ENCODE results near the gene PTPA. TPM values are rescaled to one million over a fixed set of nuclear protein-coding genes. Genes with fewer than 3 reads are reported as not detected.

PTPA gene
- total and polyA plus RNA-seq, 10 of the 15 experiments (the other 5 are each of a cell fraction or from before 2014, with no cell fraction given): 1.6 to 111 (median 55.1) TPM

GRCh38 chr9:129187042-129187441 is 75.8 kb downstream of the PTPA start:
- Histone ChIP-seq H3K4me1 (ENCODE audit: control insufficient read depth, insufficient read depth, low read length) (peaks cover 11% of the 10 kb centered on the region), H3K9me3 (replicated peaks; ENCODE audit: control insufficient read depth, insufficient read depth, low read length) (no peaks in the 10 kb centered on the region; the same call in 2 of the 3 replicates), H3K79me2 (ENCODE audit: control insufficient read depth, insufficient read depth, low read length) (no peaks in the 10 kb centered on the region), H4K20me1 (ENCODE audit: control insufficient read depth, insufficient read depth) (no peaks in the 10 kb centered on the region), H3K36me3 (ENCODE audit: control insufficient read depth in 2 of 2, insufficient read depth in 2 of 2, low read length in 1 of 2) (no peaks in the 10 kb centered on the region), H3K27me3 (replicated peaks in 1 of 2; ENCODE audit: control insufficient read depth in 2 of 2, insufficient read depth in 2 of 2, low read length in 1 of 2) (no peaks in the 10 kb centered on the region), H3K4me2 (ENCODE audit: control insufficient read depth, insufficient read depth) (no peak overlapping the region), H3K27ac (ENCODE audit: control insufficient read depth, insufficient read depth) (no peak overlapping the region), H2AFZ (ENCODE audit: control insufficient read depth, low read depth, low read length) (no peak overlapping the region), H3K4me3 (no peak overlapping the region), H3K9ac (ENCODE audit: control insufficient read depth, insufficient read depth, low read length) (no peak overlapping the region)
- no peak for ATAC-seq
- DNase-seq (ENCODE audit: low read depth, low spot score): no peak
- no TSS peak for BruUV-seq (replicated peaks)
- ChIA-PET CTCF (interaction anchor here (1.1 kb wide), 1 partner anchor 44 kb away, joined by 5 read pairs; no protein-coding TSS in a partner anchor), SMC1A (ENCODE audit: uncharacterized antibody, unreplicated experiment) (no interaction called here), RAD21 (ENCODE audit: unreplicated experiment) (interaction anchor here (0.5 to 0.7 kb wide), 2 partner anchors 12 to 47 kb away, joined by 3 read pairs; no protein-coding TSS in a partner anchor), POLR2A (interaction anchor here (0.8 kb wide), 1 partner anchor 9 kb away, joined by 3 read pairs; the partner anchor contains the start of gene IER5L)
- in situ Hi-C loops (cut with MboI) (no loop called here), intact Hi-C loops (cut with micrococcal nuclease; ENCODE audit: unreplicated experiment) (no loop called here)
- 0% methylated on average over 1 of the region's 1 CpG for WGBS (ENCODE audit: insufficient coverage, insufficient replicate concordance, low lambda C conversion rate, missing lambda C conversion rate)
- no peak for FAIRE-seq
- no peak for TF ChIP-seq SIN3A (IDR thresholded peaks at IDR 0.05; ENCODE audit: low read depth, low read length)
- TF ChIP-seq FOXM1 (IDR thresholded peaks at IDR 0.05; ENCODE audit: low read depth, low read length): no peak
- TF ChIP-seq SREBF1 (IDR thresholded peaks at IDR 0.05; ENCODE audit: low read length): no peak
- TF ChIP-seq TCF3 (IDR thresholded peaks at IDR 0.05; ENCODE audit: borderline replicate concordance, insufficient read depth, low read depth, low read length): no peak
- TF ChIP-seq USF2 (IDR thresholded peaks at IDR 0.05; ENCODE audit: borderline replicate concordance, low read depth, low read length): no peak
- no peak for TF ChIP-seq ZBED1 (IDR thresholded peaks at IDR 0.05; ENCODE audit: borderline replicate concordance)
- TF ChIP-seq ZNF207 (IDR thresholded peaks at IDR 0.05; ENCODE audit: borderline replicate concordance): no peak
- no peak for TF ChIP-seq CUX1 (IDR thresholded peaks at IDR 0.05; ENCODE audit: insufficient replicate concordance, low read depth, low read length)
- TF ChIP-seq, protein P1, sequence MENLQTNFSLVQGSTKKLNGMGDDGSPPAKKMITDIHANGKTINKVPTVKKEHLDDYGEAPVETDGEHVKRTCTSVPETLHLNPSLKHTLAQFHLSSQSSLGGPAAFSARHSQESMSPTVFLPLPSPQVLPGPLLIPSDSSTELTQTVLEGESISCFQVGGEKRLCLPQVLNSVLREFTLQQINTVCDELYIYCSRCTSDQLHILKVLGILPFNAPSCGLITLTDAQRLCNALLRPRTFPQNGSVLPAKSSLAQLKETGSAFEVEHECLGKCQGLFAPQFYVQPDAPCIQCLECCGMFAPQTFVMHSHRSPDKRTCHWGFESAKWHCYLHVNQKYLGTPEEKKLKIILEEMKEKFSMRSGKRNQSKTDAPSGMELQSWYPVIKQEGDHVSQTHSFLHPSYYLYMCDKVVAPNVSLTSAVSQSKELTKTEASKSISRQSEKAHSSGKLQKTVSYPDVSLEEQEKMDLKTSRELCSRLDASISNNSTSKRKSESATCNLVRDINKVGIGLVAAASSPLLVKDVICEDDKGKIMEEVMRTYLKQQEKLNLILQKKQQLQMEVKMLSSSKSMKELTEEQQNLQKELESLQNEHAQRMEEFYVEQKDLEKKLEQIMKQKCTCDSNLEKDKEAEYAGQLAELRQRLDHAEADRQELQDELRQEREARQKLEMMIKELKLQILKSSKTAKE (IDR thresholded peaks at IDR 0.05; ENCODE audit: low read depth, poor library complexity, severe bottlenecking): no peak
- no peak for TF ChIP-seq CTCF (IDR thresholded peaks at IDR 0.05 in 2 of 3, conservative IDR thresholded peaks at IDR 0.05 in 1 of 3; ENCODE audit: control insufficient read depth in 2 of 3, extremely low read depth in 1 of 3, insufficient read depth in 1 of 3, low read depth in 3 of 3, low read length in 3 of 3)
- TF ChIP-seq SPI1 (IDR thresholded peaks at IDR 0.05; ENCODE audit: borderline replicate concordance, insufficient read depth, low read depth, low read length): no peak
- no peak for TF ChIP-seq JUNB (IDR thresholded peaks at IDR 0.05)
- TF ChIP-seq ATF3 (IDR thresholded peaks at IDR 0.05; ENCODE audit: borderline replicate concordance, extremely low read depth, low read depth, low read length): no peak
